Measurements from ENCODE around the gene C20orf202.

GRCh38 chr20:1155342-1155741 is 47.9 kb upstream of the C20orf202 start:
- TF ChIP-seq CTCF (IDR thresholded peaks at IDR 0.05; ENCODE audit: insufficient read depth, low read length, poor library complexity, severe bottlenecking) (no peak), EZH2phosphoT487 (conservative IDR thresholded peaks at IDR 0.05; ENCODE audit: low read length) (no peak)
